Neural cell (in vitro differentiated cells): ENCODE results near the gene STX5.

ENCODE experiments used
- EP300 ChIP-seq: fragments of 450-650 bp; conservative IDR thresholded peaks from 2 replicates; pipeline ENCODE4 v1.6.1; 2014; ENCODE audit warnings: antibody characterized with exemption, mild to moderate bottlenecking, moderate library complexity; ENCODE audit not compliant: poor library complexity, severe bottlenecking
- EZH2 ChIP-seq: fragments of 200-600, 300-800 bp; shearing (Covaris generic), sonication (generic); IDR thresholded peaks from 2 replicates; pipeline ENCODE4 v1.6.1; 2014; ENCODE audit warnings: antibody characterized with exemption, low read length, borderline replicate concordance, mild to moderate bottlenecking; ENCODE audit not compliant: insufficient read depth, poor library complexity, severe bottlenecking
- MXI1 ChIP-seq: fragments of 450-650 bp; conservative IDR thresholded peaks from 2 replicates; pipeline ENCODE4 v1.6.1; 2014; ENCODE audit warnings: antibody characterized with exemption, mild to moderate bottlenecking; ENCODE audit not compliant: poor library complexity, severe bottlenecking
- POLR2AphosphoS5 ChIP-seq: IDR thresholded peaks from 2 replicates; pipeline ENCODE4 v1.6.1; 2012
- RAD21 ChIP-seq: fragments of 450-650 bp; conservative IDR thresholded peaks from 2 replicates; pipeline ENCODE4 v1.6.1; 2014; ENCODE audit warnings: antibody characterized with exemption, mild to moderate bottlenecking, moderate library complexity
- SMC3 ChIP-seq: fragments of 450-650 bp; conservative IDR thresholded peaks from 2 replicates; pipeline ENCODE4 v1.6.1; 2014; ENCODE audit warnings: antibody characterized with exemption, mild to moderate bottlenecking, moderate library complexity; ENCODE audit not compliant: poor library complexity
- TAF1 ChIP-seq: IDR thresholded peaks from 2 replicates; pipeline ENCODE4 v1.6.1; 2012; ENCODE audit warnings: low read depth
- TF ChIP-seq, protein P1 (sequence below): fragments of 450-650 bp; IDR thresholded peaks from 2 replicates; pipeline ENCODE4 v1.5.1; 2014; ENCODE audit warnings: antibody characterized with exemption, mild to moderate bottlenecking, moderate library complexity; ENCODE audit not compliant: poor library complexity, severe bottlenecking
- TF ChIP-seq, protein P2 (sequence below): IDR thresholded peaks from 2 replicates; pipeline ENCODE4 v1.6.1; 2012; ENCODE audit warnings: borderline replicate concordance

DNA sequence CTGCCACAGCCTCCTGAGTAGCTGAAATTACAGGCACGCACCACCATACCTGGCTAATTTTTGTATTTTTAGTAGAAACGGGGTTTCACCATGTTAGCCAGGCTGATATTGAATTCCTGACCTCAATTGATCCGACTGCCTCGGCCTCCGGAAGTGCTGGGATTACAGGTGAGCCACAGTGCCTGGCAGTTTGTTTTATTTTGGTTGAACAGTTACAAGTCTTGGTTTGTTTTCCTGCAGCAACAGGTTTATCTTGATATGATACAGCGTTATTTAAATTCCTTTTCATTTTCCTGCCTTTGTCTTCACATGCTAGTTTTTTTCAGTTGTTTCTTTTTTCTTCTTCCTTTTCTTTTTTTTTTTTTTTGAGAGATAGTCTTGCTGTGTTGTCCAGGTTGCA, 44.9 kb upstream of the STX5 start:
- TF ChIP-seq EZH2 (no peak), POLR2AphosphoS5 (no peak), SMC3 (no peak), EP300 (no peak), TAF1 (no peak), MXI1 (no peak), RAD21 (no peak)
- TF ChIP-seq, protein P1, sequence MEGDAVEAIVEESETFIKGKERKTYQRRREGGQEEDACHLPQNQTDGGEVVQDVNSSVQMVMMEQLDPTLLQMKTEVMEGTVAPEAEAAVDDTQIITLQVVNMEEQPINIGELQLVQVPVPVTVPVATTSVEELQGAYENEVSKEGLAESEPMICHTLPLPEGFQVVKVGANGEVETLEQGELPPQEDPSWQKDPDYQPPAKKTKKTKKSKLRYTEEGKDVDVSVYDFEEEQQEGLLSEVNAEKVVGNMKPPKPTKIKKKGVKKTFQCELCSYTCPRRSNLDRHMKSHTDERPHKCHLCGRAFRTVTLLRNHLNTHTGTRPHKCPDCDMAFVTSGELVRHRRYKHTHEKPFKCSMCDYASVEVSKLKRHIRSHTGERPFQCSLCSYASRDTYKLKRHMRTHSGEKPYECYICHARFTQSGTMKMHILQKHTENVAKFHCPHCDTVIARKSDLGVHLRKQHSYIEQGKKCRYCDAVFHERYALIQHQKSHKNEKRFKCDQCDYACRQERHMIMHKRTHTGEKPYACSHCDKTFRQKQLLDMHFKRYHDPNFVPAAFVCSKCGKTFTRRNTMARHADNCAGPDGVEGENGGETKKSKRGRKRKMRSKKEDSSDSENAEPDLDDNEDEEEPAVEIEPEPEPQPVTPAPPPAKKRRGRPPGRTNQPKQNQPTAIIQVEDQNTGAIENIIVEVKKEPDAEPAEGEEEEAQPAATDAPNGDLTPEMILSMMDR = no peak
- TF ChIP-seq, protein P2, sequence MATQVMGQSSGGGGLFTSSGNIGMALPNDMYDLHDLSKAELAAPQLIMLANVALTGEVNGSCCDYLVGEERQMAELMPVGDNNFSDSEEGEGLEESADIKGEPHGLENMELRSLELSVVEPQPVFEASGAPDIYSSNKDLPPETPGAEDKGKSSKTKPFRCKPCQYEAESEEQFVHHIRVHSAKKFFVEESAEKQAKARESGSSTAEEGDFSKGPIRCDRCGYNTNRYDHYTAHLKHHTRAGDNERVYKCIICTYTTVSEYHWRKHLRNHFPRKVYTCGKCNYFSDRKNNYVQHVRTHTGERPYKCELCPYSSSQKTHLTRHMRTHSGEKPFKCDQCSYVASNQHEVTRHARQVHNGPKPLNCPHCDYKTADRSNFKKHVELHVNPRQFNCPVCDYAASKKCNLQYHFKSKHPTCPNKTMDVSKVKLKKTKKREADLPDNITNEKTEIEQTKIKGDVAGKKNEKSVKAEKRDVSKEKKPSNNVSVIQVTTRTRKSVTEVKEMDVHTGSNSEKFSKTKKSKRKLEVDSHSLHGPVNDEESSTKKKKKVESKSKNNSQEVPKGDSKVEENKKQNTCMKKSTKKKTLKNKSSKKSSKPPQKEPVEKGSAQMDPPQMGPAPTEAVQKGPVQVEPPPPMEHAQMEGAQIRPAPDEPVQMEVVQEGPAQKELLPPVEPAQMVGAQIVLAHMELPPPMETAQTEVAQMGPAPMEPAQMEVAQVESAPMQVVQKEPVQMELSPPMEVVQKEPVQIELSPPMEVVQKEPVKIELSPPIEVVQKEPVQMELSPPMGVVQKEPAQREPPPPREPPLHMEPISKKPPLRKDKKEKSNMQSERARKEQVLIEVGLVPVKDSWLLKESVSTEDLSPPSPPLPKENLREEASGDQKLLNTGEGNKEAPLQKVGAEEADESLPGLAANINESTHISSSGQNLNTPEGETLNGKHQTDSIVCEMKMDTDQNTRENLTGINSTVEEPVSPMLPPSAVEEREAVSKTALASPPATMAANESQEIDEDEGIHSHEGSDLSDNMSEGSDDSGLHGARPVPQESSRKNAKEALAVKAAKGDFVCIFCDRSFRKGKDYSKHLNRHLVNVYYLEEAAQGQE = no peak
